Adrenal gland (tissue), 12 donors: Measurements from ENCODE around the gene VEGFA. TPM values are rescaled to one million over a fixed set of nuclear protein-coding genes. Genes with fewer than 3 reads are reported as not detected.

Experiments used
- DNase-seq, 7 donors: peaks; one replicate each; pipeline ENCODE4 v3.0.0-alpha.2; 2019 to 2020
- H3K27ac ChIP-seq, 5 donors: fragments of 200-600 bp; sonication (generic) in 4 of 5; 1 replicate in 3 of 5; 2 replicates in 2 of 5; pipeline versions ENCODE4 v1.5.1 to v1.8.0; 2016 to 2020; ENCODE audit warnings: mild to moderate bottlenecking in 1 of 5
- H3K27me3 ChIP-seq: fragments of 200-600 bp; 2 replicates; pipeline ENCODE4 v1.8.0; 2021
- H3K36me3 ChIP-seq, 2 donors: fragments of 200-600 bp; replicated peaks in 1 of 2; 1 replicate in 1 of 2; 2 replicates in 1 of 2; pipeline versions ENCODE4 v1.5.1 to v1.8.0; 2018 to 2022
- H3K4me1 ChIP-seq, 2 donors: fragments of 200-600 bp; replicated peaks in 1 of 2; 1 replicate in 1 of 2; 2 replicates in 1 of 2; pipeline versions ENCODE4 v1.5.1 to v1.8.0; 2018 to 2021
- H3K4me3 ChIP-seq, 4 donors: fragments of 200-600 bp; sonication (generic) in 3 of 4; one replicate each; pipeline ENCODE4 v1.5.1; 2016 to 2018
- H3K9me3 ChIP-seq, 3 donors: fragments of 200-600 bp; sonication (generic) in 1 of 3; replicated peaks in 1 of 3; 1 replicate in 2 of 3; 2 replicates in 1 of 3; pipeline versions ENCODE4 v1.5.1 to v1.8.0; 2016 to 2021
- CTCF ChIP-seq, 6 experiments: fragments of 450-650 bp in 4 of 6; fragments of 200-600 bp in 2 of 6; sonication (generic) in 1 of 6; IDR thresholded peaks; 1 replicate in 5 of 6; 2 replicates in 1 of 6; pipeline versions ENCODE4 v1.5.1 to v1.8.0; 2016 to 2021; ENCODE audit warnings: antibody characterized with exemption in 6 of 6, mild to moderate bottlenecking in 2 of 6, moderate library complexity in 1 of 6
- POLR2A ChIP-seq, 2 donors: fragments of 450-650 bp; IDR thresholded peaks; one replicate each; pipeline ENCODE4 v1.6.1; 2017; ENCODE audit warnings: antibody characterized with exemption in 2 of 2, mild to moderate bottlenecking in 2 of 2, moderate library complexity in 1 of 2
- WGBS, 4 donors: extraction: QIAGEN DNeasy Blood & Tissue Kit in 2 of 4; methylation state at CpG; one replicate each; pipeline versions ENCODE4 v1.1.5 to v1.1.7; 2013 to 2017; 5-methylcytosine and 5-hydroxymethylcytosine counted together
- intact Hi-C, 2 donors: fragments of 100-400 bp; cut with DNase I; formaldehyde crosslinking; loops; one replicate each; pipeline versions ENCODE4 v1.14.1 to v1.15.0; 2022 to 2023
- polyA plus RNA-seq, 3 donors: library from polyadenylated mRNA; stranded (reverse); fragments of 200-250 nt in 2 of 3; fragments of 350-450 nt in 1 of 3; fragmentation: Illumina TruSeq in 1 of 3; extraction: RNeasy Lipid Tissue Mini Kit (QIAGEN cat#74804) in 1 of 3; gene quantifications; one replicate each; pipeline ENCODE4 v1.2.3, GENCODE V29; 2013 to 2014
- total RNA-seq, 9 donors: library from RNA; depleted of rRNA in 4 of 9; stranded (reverse); fragments of >200 nt in 4 of 9; fragments of 120-200 nt in 1 of 9; fragmentation: NEBNext Ultra II Directional in 1 of 9; extraction: Animal tissue kit (Norgen Biotek cat#: 25700) in 1 of 9; gene quantifications; one replicate each; pipeline versions ENCODE4 v1.1.0 to v1.2.4, GENCODE V29; 2013 to 2023
- donor health status: healthy with polysubstance abuse.
- donor health status: Bipolar disorder and iron deficiency.
- donor health status: DM: yes; HTN: yes; CAD: no.
- donor health status: DM: no; HTN: no; CAD: no.
- donor health status: DM: no; HTN: no; CAD: no.
- donor health status: DM: yes; HTN: yes; CAD: no.

VEGFA gene
- total and polyA plus RNA-seq, 12 donors = 31.5 to 343 (median 101) TPM

- intact Hi-C loops = no loop called here
- TF ChIP-seq CTCF (IDR thresholded peaks at IDR 0.05) (no peak), POLR2A (IDR thresholded peaks at IDR 0.05) (no peak)
- peaks cover 0 to 9% of the 10 kb centered on the region in 2 donors for H3K4me1 ChIP-seq
- no peak overlapping the region for H3K4me3 ChIP-seq
- 84 to 92% (median 87%) methylated on average over 9 to 10 of the region's 10 CpGs for WGBS, 4 donors
- no peaks in the 10 kb centered on the region for H3K9me3 ChIP-seq
- H3K36me3 ChIP-seq = no peaks in the 10 kb centered on the region
- H3K27ac ChIP-seq = no peak overlapping the region
- DNase-seq = no peak
- no peaks in the 10 kb centered on the region for H3K27me3 ChIP-seq
Measured at GRCh38 chr6:43827898-43828297, 57.9 kb downstream of the VEGFA start.

- DNase-seq = no peak
- intact Hi-C loops = no loop called here
Measured at GRCh38 chr6:43828711-43829110, 58.7 kb downstream of the VEGFA start.

GRCh38 chr6:43829470-43829869 lies 59.5 kb downstream of the VEGFA start:
- H3K9me3 ChIP-seq = no peaks in the 10 kb centered on the region
- no peak for TF ChIP-seq POLR2A (IDR thresholded peaks at IDR 0.05)
- TF ChIP-seq CTCF (IDR thresholded peaks at IDR 0.05) = no peak
- H3K4me1 ChIP-seq = peaks cover 0 to 9% of the 10 kb centered on the region in 2 donors
- no peak for DNase-seq
- H3K4me3 ChIP-seq = no peak overlapping the region
- 78 to 84% (median 80%) methylated on average over 7 of the region's 7 CpGs for WGBS, 4 donors
- intact Hi-C loops = no loop called here
- no peaks in the 10 kb centered on the region for H3K36me3 ChIP-seq
- no peak overlapping the region for H3K27ac ChIP-seq
- no peaks in the 10 kb centered on the region for H3K27me3 ChIP-seq

More at GRCh38 chr6:43828711-43829110, 58.7 kb downstream of the VEGFA start:
- H3K4me3 ChIP-seq = no peak overlapping the region
- WGBS, 4 donors = 83 to 88% (median 86%) methylated on average over 4 of the region's 4 CpGs
- no peak for TF ChIP-seq CTCF (IDR thresholded peaks at IDR 0.05)
- H3K4me1 ChIP-seq = peaks cover 0 to 9% of the 10 kb centered on the region in 2 donors
- no peaks in the 10 kb centered on the region for H3K9me3 ChIP-seq
- no peaks in the 10 kb centered on the region for H3K36me3 ChIP-seq
- H3K27me3 ChIP-seq = no peaks in the 10 kb centered on the region
- no peak overlapping the region for H3K27ac ChIP-seq

- no peak for DNase-seq
- 72 to 88% (median 81%) methylated on average over 5 to 8 of the region's 8 CpGs for WGBS, 4 donors
- intact Hi-C loops = no loop called here
- Histone ChIP-seq H3K36me3 (no peaks in the 10 kb centered on the region), H3K4me1 (peaks cover 0 to 9% of the 10 kb centered on the region in 2 donors), H3K9me3 (no peaks in the 10 kb centered on the region), H3K27ac (no peak overlapping the region), H3K27me3 (no peaks in the 10 kb centered on the region), H3K4me3 (no peak overlapping the region)
- no peak for TF ChIP-seq POLR2A (IDR thresholded peaks at IDR 0.05)
- no peak for TF ChIP-seq CTCF (IDR thresholded peaks at IDR 0.05)
Measured at GRCh38 chr6:43830775-43831174, 60.8 kb downstream of the VEGFA start.
